ENCODE data around the gene RGS11.

The RGS11 gene

DNA sequence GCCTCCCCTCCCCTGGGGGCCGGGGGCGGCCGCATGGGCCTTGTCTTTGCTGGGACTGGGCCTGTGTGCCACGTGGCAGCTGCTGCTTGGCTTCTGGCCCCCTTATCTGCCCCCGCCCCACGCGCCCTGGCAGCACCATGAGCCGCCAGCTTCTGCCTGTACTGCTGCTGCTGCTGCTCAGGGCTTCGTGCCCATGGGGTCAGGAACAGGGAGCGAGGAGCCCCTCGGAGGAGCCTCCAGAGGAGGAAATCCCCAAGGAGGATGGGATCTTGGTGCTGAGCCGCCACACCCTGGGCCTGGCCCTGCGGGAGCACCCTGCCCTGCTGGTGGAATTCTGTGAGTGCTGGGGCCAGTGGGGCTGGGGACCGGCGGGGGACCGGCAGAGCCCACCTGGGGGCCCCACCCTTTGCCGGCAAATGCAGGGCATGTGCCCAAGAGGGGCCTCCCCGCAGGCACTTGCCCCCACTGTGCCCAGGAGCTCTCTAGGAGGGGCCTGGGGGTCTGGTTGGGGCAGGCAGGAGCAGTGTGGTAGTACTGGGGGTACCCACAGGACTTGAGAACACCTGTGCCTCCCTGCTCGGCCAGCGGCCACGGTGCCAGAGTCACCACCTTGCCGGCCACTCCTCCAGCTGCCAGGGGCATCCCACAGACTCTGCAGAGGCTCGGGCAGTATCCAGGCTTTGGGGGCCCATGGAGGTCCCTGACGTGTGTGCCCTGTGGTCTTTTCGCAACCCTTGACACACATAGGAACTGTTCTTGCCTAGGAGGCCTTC, 7.5 kb upstream of the RGS11 start, which contains the start of gene PDIA2:
Gene PDIA2, plus strand, starts transcription at position 132 of the 773 bp plus-strand sequence. Its CDS starts 6 bp downstream, at position 138.
- TF ChIP-seq, protein P1, sequence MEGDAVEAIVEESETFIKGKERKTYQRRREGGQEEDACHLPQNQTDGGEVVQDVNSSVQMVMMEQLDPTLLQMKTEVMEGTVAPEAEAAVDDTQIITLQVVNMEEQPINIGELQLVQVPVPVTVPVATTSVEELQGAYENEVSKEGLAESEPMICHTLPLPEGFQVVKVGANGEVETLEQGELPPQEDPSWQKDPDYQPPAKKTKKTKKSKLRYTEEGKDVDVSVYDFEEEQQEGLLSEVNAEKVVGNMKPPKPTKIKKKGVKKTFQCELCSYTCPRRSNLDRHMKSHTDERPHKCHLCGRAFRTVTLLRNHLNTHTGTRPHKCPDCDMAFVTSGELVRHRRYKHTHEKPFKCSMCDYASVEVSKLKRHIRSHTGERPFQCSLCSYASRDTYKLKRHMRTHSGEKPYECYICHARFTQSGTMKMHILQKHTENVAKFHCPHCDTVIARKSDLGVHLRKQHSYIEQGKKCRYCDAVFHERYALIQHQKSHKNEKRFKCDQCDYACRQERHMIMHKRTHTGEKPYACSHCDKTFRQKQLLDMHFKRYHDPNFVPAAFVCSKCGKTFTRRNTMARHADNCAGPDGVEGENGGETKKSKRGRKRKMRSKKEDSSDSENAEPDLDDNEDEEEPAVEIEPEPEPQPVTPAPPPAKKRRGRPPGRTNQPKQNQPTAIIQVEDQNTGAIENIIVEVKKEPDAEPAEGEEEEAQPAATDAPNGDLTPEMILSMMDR (IDR thresholded peaks at IDR 0.05; ENCODE audit: poor library complexity, severe bottlenecking): no peak

DNA sequence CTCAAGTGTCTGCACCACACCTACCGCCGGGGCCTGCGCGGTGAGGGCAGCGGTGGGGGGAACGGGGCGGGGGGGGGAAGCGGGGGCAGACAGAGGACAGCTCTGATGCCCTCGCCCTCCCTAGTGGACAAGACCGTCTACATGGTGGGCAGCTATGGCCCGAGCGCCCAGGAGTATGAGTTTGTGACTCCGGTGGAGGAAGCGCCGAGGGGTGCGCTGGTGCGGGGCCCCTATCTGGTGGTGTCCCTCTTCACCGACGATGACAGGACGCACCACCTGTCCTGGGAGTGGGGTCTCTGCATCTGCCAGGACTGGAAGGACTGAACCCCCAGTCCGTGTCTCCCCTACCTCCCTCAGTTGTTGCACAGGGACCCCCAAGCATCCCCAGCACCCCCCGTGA, 6.7 kb upstream of the RGS11 start:
- H3K4me1 ChIP-seq (ENCODE audit: insufficient read depth, poor library complexity, severe bottlenecking): no peaks in the 10 kb centered on the region
- H3K36me3 ChIP-seq (ENCODE audit: low read depth): peaks cover 5% of the 10 kb centered on the region; the same call in 1 of the 2 replicates
- H3K27me3 ChIP-seq (ENCODE audit: insufficient read depth, poor library complexity, severe bottlenecking): peaks cover 24% of the 10 kb centered on the region
- H3K9me3 ChIP-seq (ENCODE audit: severe bottlenecking): no peaks in the 10 kb centered on the region
- DNase-seq (ENCODE audit: low spot score) (no peak), ATAC-seq (ENCODE audit: low read depth) (no peak)
- H3K27ac ChIP-seq (ENCODE audit: poor library complexity, severe bottlenecking): no peak overlapping the region
- TF ChIP-seq, protein P1 (IDR thresholded peaks at IDR 0.05; ENCODE audit: poor library complexity, severe bottlenecking): no peak
- no peak overlapping the region for H3K4me3 ChIP-seq (ENCODE audit: severe bottlenecking)

More for the DNA sequence above, 7.5 kb upstream of the RGS11 start, which contains the start of gene PDIA2:
- no peak for ATAC-seq (ENCODE audit: low read depth)
- no peaks in the 10 kb centered on the region for H3K4me1 ChIP-seq (ENCODE audit: insufficient read depth, poor library complexity, severe bottlenecking)
- H3K36me3 ChIP-seq (ENCODE audit: low read depth): peaks cover 11% of the 10 kb centered on the region
- H3K9me3 ChIP-seq (ENCODE audit: severe bottlenecking): no peaks in the 10 kb centered on the region
- DNase-seq (ENCODE audit: low spot score): no peak
- H3K4me3 ChIP-seq (ENCODE audit: severe bottlenecking): no peak within 1 kb of the TSS
- H3K27ac ChIP-seq (ENCODE audit: poor library complexity, severe bottlenecking): no peak within 1 kb of the TSS
- H3K27me3 ChIP-seq (ENCODE audit: insufficient read depth, poor library complexity, severe bottlenecking): peaks cover 24% of the 10 kb centered on the region

DNA sequence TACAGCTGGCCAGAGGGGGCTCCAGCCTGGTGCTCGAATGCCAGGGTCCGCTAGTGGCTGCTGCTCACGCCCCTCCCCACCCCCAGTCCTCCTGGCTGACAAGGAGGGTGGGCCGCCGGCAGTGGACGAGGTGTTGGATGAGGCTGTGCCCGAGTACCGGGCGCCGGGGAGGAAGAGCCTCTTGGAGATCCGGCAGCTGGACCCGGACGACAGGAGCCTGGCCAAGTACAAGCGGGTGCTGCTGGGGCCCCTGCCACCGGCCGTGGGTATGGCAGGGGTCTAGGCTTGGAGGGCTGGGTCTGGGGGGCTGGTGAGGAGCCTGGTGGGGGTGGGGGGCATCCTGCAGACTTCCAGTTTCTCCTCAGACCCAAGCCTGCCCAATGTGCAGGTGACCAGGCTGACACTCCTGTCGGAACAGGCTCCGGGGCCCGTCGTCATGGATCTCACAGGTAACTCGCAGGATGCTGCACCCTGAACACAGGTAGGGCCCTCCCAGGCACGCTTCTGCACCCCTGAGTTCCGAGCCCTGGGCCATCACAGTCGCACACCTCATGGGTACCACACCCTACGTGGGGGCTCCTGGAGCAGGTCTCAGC, 6.0 kb upstream of the RGS11 start:
- no peaks in the 10 kb centered on the region for H3K36me3 ChIP-seq (ENCODE audit: low read depth)
- H3K4me3 ChIP-seq (ENCODE audit: severe bottlenecking): no peak overlapping the region
- H3K27me3 ChIP-seq (ENCODE audit: insufficient read depth, poor library complexity, severe bottlenecking): peaks cover 24% of the 10 kb centered on the region
- no peak overlapping the region for H3K27ac ChIP-seq (ENCODE audit: poor library complexity, severe bottlenecking)
- H3K4me1 ChIP-seq (ENCODE audit: insufficient read depth, poor library complexity, severe bottlenecking): no peaks in the 10 kb centered on the region
- DNase-seq (ENCODE audit: low spot score): no peak
- ATAC-seq (ENCODE audit: low read depth): no peak
- TF ChIP-seq, protein P1 (IDR thresholded peaks at IDR 0.05; ENCODE audit: poor library complexity, severe bottlenecking): no peak
- H3K9me3 ChIP-seq (ENCODE audit: severe bottlenecking): no peaks in the 10 kb centered on the region

DNA sequence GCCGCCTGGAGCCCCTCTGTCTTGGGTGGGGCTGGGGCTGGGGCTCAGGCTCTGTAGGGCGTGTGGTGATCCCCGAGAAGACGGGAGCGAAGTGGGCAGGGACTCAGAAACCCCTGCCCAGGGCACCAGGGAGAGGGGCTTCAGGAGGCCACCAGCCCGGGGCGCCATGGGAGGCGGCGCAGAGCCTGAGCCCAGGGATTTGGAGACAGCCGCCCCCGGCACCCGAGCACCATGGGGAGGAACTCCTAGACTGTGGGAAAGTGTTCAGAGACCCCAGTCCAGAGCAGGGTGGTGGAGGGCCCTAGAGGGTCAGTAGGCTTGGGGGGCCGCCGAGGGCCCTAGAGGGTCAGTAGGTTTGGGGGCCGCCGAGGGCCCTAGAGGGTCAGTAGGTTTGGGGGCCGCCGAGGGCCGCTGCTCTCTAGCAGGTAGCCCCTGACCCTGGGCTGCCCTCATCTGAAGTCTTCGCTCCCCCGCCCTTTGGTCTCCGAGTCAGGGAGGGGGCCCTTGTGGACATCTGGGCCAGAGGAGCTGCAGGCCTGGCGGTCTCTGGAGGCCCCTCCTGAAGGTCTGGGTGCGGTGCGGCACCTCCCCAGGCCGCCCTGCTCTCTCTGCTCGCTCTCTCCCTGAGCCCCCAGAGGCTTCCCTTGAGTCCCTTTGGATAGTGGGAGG, 5.4 kb upstream of the RGS11 start:
- TF ChIP-seq, protein P1 (IDR thresholded peaks at IDR 0.05; ENCODE audit: poor library complexity, severe bottlenecking): no peak
- H3K27ac ChIP-seq (ENCODE audit: poor library complexity, severe bottlenecking): no peak overlapping the region
- DNase-seq (ENCODE audit: low spot score) (no peak), ATAC-seq (ENCODE audit: low read depth) (no peak)
- H3K27me3 ChIP-seq (ENCODE audit: insufficient read depth, poor library complexity, severe bottlenecking): peaks cover 24% of the 10 kb centered on the region
- H3K4me1 ChIP-seq (ENCODE audit: insufficient read depth, poor library complexity, severe bottlenecking): no peaks in the 10 kb centered on the region
- no peaks in the 10 kb centered on the region for H3K9me3 ChIP-seq (ENCODE audit: severe bottlenecking)
- H3K4me3 ChIP-seq (ENCODE audit: severe bottlenecking): no peak overlapping the region
- H3K36me3 ChIP-seq (ENCODE audit: low read depth): no peaks in the 10 kb centered on the region

All from RWPE2 (cell line).